ENCODE data around the gene AGRP. TPM values are rescaled to one million over a fixed set of nuclear protein-coding genes. Genes with fewer than 3 reads are reported as not detected.

AGRP gene
- not detected in 2 replicates for total RNA-seq

GRCh38 chr16:67483150-67483549 lies at the start of gene AGRP:
Gene AGRP, minus strand, starts transcription at chr16:67483547. Its CDS starts 149 bp downstream, at chr16:67483398.

GRCh38 chr16:67528222-67528869 lies 45.0 kb upstream of the AGRP start, which contains the start of gene RIPOR1:
Gene RIPOR1, plus strand, starts transcription at chr16:67528829. Its CDS starts 9,618 bp downstream, at chr16:67538447.

GRCh38 chr16:67480833-67481560 lies 2.4 kb downstream of the AGRP start, which contains the start of gene ATP6V0D1:
Gene ATP6V0D1, minus strand, starts transcription at chr16:67481157. Its CDS starts 71 bp downstream, at chr16:67481086.

Other genes starting within 250 kb of the AGRP start
- 30.7 and 41.8 TPM in 2 replicates for gene FHOD1, start 236.1 kb downstream of the AGRP start, total RNA-seq
- 0.86 and 1.6 TPM in 2 replicates for gene SLC9A5, start 234.6 kb downstream of the AGRP start, total RNA-seq
- gene PLEKHG4, start 204.0 kb downstream of the AGRP start, total RNA-seq: 16.5 and 23.8 TPM in 2 replicates
- under 0.01 and 0.33 TPM in 2 replicates for gene KCTD19, start 156.8 kb downstream of the AGRP start, total RNA-seq
- gene LRRC36, start 156.7 kb downstream of the AGRP start, total RNA-seq: 0.29 TPM in 1 of 2 replicates, not detected in the other
- gene TPPP3, start 90.0 kb downstream of the AGRP start, total RNA-seq: not detected in 2 replicates
- gene ZDHHC1, start 67.1 kb downstream of the AGRP start, total RNA-seq: 8.5 and 13.1 TPM in 2 replicates
- gene HSD11B2, start 52.4 kb downstream of the AGRP start, total RNA-seq: 0.10 and 0.65 TPM in 2 replicates
- gene ATP6V0D1, start 2.4 kb downstream of the AGRP start, total RNA-seq: 114 and 123 TPM in 2 replicates
- 57.8 and 62.6 TPM in 2 replicates for gene RIPOR1, start 45.3 kb upstream of the AGRP start, total RNA-seq
- gene CTCF, start 79.0 kb upstream of the AGRP start, total RNA-seq: 32.7 and 34.2 TPM in 2 replicates
- 0.67 and 1.3 TPM in 2 replicates for gene CARMIL2, start 161.6 kb upstream of the AGRP start, total RNA-seq
- 25.4 and 28.4 TPM in 2 replicates for gene ACD, start 176.7 kb upstream of the AGRP start, total RNA-seq
- gene PARD6A, start 177.4 kb upstream of the AGRP start, total RNA-seq: 1.3 and 2.2 TPM in 2 replicates
- 9.6 and 21.2 TPM in 2 replicates for gene ENKD1, start 183.2 kb upstream of the AGRP start, total RNA-seq
- gene C16orf86, start 183.3 kb upstream of the AGRP start, total RNA-seq: 2.0 and 2.4 TPM in 2 replicates
- gene GFOD2, start 235.8 kb upstream of the AGRP start, total RNA-seq: 52.3 and 53.9 TPM in 2 replicates